Frontal cortex (tissue), 4 donors: ENCODE measurements around the gene CATSPERE. TPM values are rescaled to one million over a fixed set of nuclear protein-coding genes. Genes with fewer than 3 reads are reported as not detected.

Experiments used
- DNase-seq, 2 donors: peaks; one replicate each; pipeline ENCODE4 v3.0.0; 2012; ENCODE audit warnings: low spot score in 2 of 2
- FAIRE-seq: peaks from 2 replicates; lab custom pipeline; 2012; peaks lifted over from hg19 to GRCh38; lab: Jason Lieb, UNC
- total RNA-seq: library from RNA; depleted of rRNA; stranded (reverse); fragments of >200 nt; gene quantifications from one replicate; pipeline ENCODE4 v1.2.3, GENCODE V29; 2014
- donor health status: control.
- donor health status: control.
- donor health status: control.

Gene CATSPERE, protein sequence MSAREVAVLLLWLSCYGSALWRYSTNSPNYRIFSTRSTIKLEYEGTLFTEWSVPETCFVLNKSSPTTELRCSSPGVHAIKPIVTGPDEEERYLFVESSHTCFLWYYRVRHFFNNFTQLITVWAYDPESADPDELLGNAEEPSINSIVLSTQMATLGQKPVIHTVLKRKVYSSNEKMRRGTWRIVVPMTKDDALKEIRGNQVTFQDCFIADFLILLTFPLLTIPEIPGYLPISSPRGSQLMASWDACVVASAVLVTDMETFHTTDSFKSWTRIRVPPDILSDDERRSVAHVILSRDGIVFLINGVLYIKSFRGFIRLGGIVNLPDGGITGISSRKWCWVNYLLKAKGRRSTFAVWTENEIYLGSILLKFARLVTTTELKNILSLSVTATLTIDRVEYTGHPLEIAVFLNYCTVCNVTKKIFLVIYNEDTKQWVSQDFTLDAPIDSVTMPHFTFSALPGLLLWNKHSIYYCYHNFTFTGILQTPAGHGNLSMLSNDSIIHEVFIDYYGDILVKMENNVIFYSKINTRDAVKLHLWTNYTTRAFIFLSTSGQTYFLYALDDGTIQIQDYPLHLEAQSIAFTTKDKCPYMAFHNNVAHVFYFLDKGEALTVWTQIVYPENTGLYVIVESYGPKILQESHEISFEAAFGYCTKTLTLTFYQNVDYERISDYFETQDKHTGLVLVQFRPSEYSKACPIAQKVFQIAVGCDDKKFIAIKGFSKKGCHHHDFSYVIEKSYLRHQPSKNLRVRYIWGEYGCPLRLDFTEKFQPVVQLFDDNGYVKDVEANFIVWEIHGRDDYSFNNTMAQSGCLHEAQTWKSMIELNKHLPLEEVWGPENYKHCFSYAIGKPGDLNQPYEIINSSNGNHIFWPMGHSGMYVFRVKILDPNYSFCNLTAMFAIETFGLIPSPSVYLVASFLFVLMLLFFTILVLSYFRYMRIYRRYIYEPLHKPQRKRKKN
- total RNA-seq: 2.0 TPM

DNA sequence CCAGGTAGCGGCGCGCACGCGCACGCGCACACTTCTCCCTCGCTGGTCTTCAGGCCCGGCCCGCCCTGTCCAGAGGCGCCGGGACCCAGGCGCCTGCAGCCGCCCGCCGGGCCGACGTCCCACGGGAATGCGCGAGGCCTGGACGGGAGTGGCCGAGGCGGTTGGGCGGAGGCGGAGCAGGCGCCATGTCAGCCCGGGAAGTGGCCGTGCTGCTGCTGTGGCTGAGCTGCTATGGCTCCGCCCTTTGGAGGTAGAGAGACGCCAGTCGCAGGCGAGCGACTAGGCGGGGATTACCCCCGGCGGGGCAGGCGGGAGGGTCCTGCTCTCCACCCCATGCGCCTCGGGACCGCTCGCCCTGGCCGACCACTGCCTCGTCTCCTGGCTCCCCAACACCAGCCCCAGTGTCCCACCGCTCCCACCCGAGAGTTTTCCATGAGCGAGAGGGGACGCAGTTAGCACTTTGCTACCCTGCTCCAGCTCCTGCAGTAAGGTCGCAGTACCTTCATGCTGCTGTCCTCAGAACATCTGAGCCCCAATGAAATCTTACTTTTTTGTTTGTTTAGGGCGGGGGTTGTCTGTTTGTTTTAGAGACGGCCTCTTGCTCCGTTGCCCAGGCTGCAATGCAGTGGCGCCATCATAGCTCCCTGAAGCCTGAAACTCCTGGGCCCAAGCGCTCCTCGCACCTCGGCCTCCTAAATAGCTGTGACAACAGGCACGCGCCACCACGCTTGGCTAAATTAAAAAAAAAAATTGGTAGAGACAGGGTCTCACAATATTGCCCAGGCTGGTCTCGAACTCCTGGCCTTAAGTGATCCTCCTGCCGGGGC lies at the start of gene CATSPERE:
CATSPERE (plus strand) TSS at position 29 of the 827 bp plus-strand sequence; CDS start at position 186, 157 bp downstream.
- DNase-seq (peak; percentile 75 to 84), FAIRE-seq (no peak)

GRCh38 chr1:244412176-244412575 lies 48.9 kb upstream of the CATSPERE start:
- FAIRE-seq (no peak), DNase-seq (no peak)

- FAIRE-seq (no peak), DNase-seq (no peak)
Observed at GRCh38 chr1:244413736-244414135, 47.3 kb upstream of the CATSPERE start.

DNA sequence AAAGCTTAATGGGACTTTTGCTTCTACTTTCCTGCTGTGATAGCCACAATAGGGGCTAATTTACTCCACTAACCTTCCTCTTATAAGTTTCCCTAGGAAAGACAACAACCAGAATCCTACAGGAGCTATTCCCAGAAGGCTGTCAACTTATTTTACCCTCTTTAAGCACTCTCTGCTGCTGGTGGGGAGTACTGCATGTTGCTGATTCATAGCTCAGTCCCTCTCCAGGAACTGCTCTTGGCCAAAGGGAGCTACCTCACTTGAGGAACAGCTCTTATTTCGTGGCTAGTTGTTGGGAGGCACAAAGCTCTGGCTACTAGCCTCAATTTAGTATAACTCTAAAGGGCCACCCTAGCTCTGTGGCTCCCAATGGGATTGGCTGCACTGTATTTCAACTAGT lies 46.5 kb upstream of the CATSPERE start:
- FAIRE-seq: no peak
- DNase-seq: no peak

DNA sequence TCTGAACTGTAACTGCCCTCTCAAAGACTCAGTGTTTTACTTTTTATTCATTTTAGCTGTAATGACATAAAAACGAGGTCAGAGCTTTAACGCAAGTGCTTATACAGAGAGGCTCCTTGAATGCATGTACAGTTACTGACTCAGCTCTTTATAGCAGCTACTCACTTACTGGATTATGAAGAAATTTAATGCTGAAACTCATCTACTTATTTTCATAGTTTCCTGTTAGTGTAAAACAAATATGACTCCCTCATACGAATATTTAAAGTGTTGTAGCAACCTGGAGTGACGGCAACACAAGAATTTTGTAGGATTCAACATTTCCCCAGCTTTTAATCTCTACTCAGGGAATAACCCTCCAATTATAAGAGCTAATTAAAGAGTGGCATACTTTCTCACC lies 42.0 kb upstream of the CATSPERE start:
- DNase-seq (no peak), FAIRE-seq (no peak)

GRCh38 chr1:244422174-244422573 lies 38.9 kb upstream of the CATSPERE start:
- FAIRE-seq (no peak), DNase-seq (no peak)

DNA sequence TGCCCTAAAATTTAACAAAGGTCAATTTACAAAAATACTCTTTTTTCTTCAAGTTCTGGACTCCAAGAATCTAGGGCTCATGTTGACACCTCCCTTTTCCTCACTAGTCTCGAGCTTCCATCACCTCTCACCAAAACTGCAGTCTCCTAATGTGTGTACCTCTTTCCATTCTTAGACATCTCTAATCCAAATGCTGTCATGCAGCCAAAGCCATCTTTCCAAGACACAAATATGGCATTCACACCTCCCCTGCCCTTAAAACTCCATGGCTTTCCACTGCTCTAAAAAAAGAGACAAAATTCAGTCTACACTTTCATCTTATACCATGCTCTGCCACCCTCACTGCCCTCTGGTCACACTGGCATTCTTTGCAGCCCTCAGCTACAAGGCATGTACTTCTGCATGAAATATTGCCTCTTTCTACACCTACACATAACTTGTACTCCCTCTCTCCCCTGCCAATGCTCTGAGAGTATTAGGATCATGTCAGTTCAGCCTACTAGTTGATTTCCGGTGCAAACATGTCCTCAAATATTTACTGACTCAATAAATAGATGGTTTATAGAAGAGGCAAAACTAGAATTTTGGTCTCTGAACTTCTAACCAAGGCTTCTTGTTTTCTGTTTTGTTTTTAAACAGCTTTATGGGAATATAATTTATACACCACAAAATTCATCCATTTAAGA lies 36.3 kb upstream of the CATSPERE start:
- DNase-seq: no peak
- no peak for FAIRE-seq

GRCh38 chr1:244427647-244428046 lies 33.4 kb upstream of the CATSPERE start:
- no peak for DNase-seq
- FAIRE-seq: no peak

DNA sequence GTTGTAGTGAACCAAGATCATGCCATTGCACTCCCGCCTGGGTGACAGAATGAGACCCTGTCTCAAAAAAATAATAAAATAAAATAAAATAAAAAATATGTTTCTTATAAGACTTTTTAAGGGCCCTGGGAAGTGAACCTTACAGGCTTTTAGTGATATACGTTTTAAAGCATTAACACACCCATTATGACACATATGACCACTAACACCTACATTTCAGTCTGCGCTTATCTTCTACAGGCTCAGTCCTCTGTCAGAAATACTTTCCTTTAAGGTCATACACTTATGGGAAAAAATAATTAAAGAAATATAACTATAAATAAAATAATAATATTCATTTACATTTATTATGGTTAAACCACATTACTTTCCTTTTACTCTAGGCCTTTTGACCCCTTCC lies 31.3 kb upstream of the CATSPERE start:
- peak; percentile 10 for FAIRE-seq
- DNase-seq: no peak

GRCh38 chr1:244431166-244431565 lies 29.9 kb upstream of the CATSPERE start:
- DNase-seq (no peak), FAIRE-seq (peak; percentile 91)

GRCh38 chr1:244435562-244436205 lies 25.4 kb upstream of the CATSPERE start:
- FAIRE-seq (no peak), DNase-seq (no peak)

DNA sequence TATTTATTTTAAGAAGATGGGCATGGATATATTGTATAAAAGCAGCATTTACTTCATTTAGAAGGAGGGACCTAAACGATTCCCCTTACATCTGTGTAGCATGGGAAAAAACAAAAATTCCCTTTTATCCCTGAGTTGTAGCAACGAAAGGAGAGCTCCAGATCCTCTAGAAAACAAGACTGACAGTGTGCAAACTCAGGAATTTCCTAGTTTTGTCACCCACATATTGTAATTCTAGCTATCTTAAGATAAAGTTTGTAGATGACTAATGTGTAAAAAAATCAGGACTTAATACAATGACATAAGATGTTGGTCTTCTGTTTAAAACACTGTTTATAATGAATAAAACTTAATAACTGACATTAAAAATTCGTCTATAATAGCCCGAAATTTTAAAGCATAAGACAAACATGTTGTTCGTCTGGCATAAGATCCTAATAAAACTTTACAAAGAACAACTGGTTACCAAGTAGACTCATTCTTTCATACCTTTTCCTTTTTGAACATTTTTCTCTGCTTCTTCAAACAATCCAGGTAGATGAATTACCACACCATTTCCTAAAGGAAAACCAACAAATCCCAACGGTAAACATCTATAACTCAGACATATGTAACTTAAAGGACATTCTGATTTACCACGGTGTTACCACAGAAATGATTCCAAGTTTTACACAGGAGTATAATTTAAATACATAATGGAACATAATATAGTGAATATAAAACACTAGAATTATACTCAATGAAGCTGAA lies 24.6 kb upstream of the CATSPERE start:
- no peak for FAIRE-seq

DNA sequence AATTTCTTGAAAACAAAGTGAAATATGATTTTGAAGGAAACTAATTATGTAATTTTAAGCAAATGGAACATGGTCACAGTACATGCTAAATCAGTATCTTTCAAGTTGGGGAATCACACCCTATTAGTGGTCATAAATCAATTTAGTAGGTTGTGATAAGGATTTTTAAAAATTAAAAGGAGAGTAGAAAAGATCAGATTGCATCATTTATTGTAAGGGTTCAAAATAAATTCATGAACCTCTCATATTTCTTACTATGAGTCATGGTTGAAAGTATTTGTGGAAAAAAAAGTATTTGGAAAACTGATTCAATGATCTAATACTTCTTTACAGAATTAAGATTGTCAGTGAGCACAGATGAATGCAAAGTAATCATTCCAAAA lies 24.0 kb upstream of the CATSPERE start:
- FAIRE-seq (no peak), DNase-seq (no peak)

More for the DNA sequence above, 24.6 kb upstream of the CATSPERE start:
- no peak for DNase-seq

DNA sequence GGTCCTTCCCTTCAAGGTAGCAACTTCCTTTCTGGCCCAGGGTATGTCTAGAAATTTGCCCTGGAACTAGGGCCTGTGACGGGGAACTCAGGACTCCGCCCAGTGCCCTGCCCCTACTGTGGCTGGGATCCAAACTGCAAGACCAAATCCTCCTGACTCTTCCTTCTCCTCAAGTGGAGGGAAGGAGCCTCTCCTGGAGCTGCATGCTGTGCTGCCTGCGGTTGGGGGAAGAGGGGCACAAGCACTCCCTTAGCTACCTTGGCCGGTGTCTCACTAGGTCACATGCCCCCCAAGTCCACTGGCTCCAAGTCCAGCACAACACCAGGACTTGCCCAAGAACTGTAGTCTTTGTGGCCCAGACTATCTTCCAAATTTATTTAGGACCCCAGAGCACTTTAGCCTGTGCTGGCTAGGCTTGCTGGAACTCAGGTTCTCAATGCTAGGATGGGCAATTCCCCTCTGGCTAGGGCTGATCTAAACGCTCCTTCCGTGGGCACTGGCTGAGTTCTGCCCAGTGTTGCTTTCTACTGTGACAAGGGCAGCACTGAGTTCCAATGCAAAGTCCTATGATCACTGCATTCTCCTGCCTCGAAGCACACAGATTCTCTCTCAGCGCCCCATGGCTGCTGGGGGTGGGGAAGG lies 21.6 kb upstream of the CATSPERE start:
- no peak for DNase-seq
- FAIRE-seq: no peak

- FAIRE-seq (no peak), DNase-seq (no peak)
Observed at GRCh38 chr1:244442850-244443249, 18.2 kb upstream of the CATSPERE start.

GRCh38 chr1:244444854-244445253 lies 16.2 kb upstream of the CATSPERE start:
- no peak for DNase-seq
- FAIRE-seq: no peak

- DNase-seq: no peak
- FAIRE-seq: no peak
Observed at GRCh38 chr1:244445320-244446181, 15.5 kb upstream of the CATSPERE start.
